Measurements from ENCODE around the gene UNC119.

DNA sequence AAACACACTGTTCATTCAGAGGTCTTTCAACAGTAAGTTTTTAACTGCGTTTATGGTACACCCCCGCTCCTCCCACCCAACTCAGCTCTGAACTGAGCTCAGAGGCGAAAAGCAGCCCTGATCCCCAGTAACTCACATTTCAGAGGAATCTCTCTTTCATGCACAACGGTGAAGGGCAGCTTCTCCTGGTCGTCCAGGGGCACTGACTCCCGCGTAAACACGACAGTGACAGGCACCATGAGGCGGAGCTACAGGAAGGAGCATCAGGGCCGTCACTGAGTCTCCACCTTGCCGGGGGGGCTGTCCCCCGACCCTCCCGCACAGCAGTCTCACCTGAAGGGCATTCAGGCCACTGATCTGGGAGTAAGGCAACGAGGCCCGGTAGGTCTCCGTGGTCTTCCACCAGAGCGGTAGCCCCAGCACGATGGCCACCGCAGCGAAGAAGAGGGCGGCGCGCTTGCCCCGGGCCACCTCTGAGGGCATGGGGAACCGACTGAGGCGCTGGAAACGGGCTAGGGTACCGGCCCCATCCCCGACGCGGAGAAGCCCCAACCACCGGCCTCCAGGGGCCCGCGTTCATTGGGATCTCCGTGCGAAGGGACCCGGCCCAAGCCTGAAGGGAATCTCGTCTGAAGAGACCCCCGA, 18.4 kb upstream of the UNC119 start:
- TF ChIP-seq, protein P1, sequence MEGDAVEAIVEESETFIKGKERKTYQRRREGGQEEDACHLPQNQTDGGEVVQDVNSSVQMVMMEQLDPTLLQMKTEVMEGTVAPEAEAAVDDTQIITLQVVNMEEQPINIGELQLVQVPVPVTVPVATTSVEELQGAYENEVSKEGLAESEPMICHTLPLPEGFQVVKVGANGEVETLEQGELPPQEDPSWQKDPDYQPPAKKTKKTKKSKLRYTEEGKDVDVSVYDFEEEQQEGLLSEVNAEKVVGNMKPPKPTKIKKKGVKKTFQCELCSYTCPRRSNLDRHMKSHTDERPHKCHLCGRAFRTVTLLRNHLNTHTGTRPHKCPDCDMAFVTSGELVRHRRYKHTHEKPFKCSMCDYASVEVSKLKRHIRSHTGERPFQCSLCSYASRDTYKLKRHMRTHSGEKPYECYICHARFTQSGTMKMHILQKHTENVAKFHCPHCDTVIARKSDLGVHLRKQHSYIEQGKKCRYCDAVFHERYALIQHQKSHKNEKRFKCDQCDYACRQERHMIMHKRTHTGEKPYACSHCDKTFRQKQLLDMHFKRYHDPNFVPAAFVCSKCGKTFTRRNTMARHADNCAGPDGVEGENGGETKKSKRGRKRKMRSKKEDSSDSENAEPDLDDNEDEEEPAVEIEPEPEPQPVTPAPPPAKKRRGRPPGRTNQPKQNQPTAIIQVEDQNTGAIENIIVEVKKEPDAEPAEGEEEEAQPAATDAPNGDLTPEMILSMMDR (IDR thresholded peaks at IDR 0.05), result no peak
- TF ChIP-seq ZFX (IDR thresholded peaks at IDR 0.05; ENCODE audit: borderline replicate concordance), result no peak
